HAP-1 (cell line): ENCODE results near the gene TIMP2.

Source experiments
- DNase-seq, 2 experiments: peaks; one replicate each; pipeline ENCODE4 v3.0.0-alpha.2; 2016 to 2020; ENCODE audit warnings: low spot score in 2 of 2
- H3K27me3 ChIP-seq: fragments of 250-450 bp; sonication (Bioruptor Pico); 2 replicates; pipeline ENCODE4 v1.5.1; 2020; ENCODE audit warnings: low read depth, mild to moderate bottlenecking, moderate library complexity
- H3K36me3 ChIP-seq: fragments of 250-450 bp; sonication (Bioruptor Pico); replicated peaks from 2 replicates; pipeline ENCODE4 v1.5.1; 2020; ENCODE audit warnings: mild to moderate bottlenecking
- H3K4me1 ChIP-seq: fragments of 250-450 bp; sonication (Bioruptor Pico); 2 replicates; pipeline ENCODE4 v1.5.1; 2020; ENCODE audit warnings: mild to moderate bottlenecking
- H3K4me3 ChIP-seq: fragments of 250-450 bp; sonication (Bioruptor Pico); 2 replicates; pipeline ENCODE4 v1.5.1; 2020; ENCODE audit warnings: mild to moderate bottlenecking, moderate library complexity
- H3K9me3 ChIP-seq: fragments of 250-450 bp; sonication (Bioruptor Pico); 2 replicates; pipeline ENCODE4 v1.5.1; 2020; ENCODE audit warnings: mild to moderate bottlenecking, moderate library complexity
- in situ Hi-C: fragments of 300-500 bp; cut with MboI; formaldehyde crosslinking; loops from 3 replicates; pipeline ENCODE4 v1.14.3; 2020; ENCODE audit warnings: low sequenced_read_pairs, inconsistent platforms, mixed read lengths

Gene TIMP2

DNA sequence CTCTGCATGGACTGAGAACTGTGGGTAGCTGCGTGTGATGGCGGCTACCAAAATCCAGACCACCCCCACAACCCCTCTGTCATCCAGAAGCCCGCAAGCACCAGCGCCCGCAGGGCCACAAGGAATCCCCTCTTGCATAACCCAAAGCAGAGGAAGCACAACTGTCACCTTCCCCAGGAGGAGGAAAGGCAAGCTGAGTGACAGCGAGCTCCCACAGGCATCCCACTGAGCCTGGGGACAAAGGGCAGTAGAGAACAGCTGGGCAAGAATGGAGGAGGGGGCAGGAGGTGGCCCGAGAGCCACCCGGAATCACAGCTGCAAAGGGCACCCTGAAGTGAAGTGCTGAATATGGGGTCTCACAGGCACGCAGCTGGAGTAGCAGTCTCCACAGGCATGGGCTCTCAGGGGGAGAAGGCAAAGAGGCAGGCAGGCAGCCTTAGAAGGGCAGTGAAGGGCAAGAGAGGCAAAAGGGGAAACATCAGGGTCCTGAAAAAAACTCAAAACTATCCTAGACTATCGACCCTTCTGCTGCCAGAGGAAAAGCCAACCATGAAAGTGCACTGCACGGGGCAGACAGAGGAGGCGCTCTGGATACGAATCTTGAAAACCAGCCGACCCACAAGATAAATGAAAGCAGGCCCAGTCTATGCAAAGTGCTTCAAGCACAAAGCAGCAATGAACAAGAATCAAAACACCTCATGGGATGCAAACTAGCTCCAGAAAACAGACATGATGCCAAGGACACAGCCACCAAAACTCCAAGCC lies 101.7 kb downstream of the TIMP2 start:
- no peak for DNase-seq
- in situ Hi-C loops, result no loop called here
- Histone ChIP-seq H3K27me3 (no peaks in the 10 kb centered on the region), H3K4me3 (no peak overlapping the region), H3K36me3 (peaks cover 93% of the 10 kb centered on the region), H3K4me1 (no peaks in the 10 kb centered on the region), H3K9me3 (no peaks in the 10 kb centered on the region)

GRCh38 chr17:78822552-78822951 lies 102.6 kb downstream of the TIMP2 start:
- no peak for DNase-seq
- Histone ChIP-seq H3K36me3 (peaks cover 93% of the 10 kb centered on the region), H3K27me3 (no peaks in the 10 kb centered on the region), H3K4me1 (no peaks in the 10 kb centered on the region), H3K4me3 (no peak overlapping the region), H3K9me3 (no peaks in the 10 kb centered on the region)
- in situ Hi-C loops, result no loop called here

DNA sequence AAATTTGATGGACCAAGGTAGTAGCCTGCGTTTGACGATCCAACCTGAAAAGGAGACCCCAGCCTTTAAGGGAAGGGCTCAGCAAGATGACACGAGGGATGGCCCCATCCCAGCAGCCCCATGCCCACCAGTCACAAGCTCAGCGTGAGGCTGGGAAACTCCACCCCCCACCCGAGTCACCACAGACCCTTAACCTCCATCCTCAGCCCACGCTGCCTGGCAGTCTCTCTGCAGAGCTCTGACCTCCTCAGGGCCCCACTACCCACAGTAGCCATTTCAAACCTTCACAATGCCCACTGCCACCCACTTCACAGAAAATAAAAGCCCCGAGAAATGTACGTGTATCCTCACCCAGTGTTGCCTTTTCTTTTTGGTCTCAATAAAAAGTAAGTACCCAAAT lies 103.2 kb downstream of the TIMP2 start:
- DNase-seq, result no peak
- H3K4me1 ChIP-seq, result no peaks in the 10 kb centered on the region
- no peaks in the 10 kb centered on the region for H3K27me3 ChIP-seq
- H3K4me3 ChIP-seq, result no peak overlapping the region
- peaks cover 95% of the 10 kb centered on the region for H3K36me3 ChIP-seq
- in situ Hi-C loops, result no loop called here
- H3K9me3 ChIP-seq, result no peaks in the 10 kb centered on the region

DNA sequence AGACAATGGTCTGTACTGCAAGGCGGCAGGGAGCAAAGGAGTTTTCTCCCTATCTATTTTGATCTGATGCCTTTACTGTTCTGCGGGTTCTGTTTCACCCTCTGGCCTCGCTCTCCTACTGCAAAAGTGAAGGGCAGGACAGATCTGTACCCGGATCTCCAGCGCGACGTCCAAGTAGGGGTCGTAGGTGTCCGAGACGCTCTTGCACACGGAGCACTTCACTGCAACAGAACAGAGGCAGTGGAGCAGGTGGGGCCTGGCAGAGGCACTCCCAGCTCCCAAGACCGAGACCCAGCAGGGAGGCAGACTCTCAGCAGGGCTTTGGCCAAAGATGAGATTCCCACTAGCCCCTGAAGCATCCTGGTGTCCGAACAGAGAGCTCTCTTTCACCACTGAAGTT lies 104.3 kb downstream of the TIMP2 start:
- H3K27me3 ChIP-seq, result no peaks in the 10 kb centered on the region
- no peak overlapping the region for H3K4me3 ChIP-seq
- H3K4me1 ChIP-seq, result no peaks in the 10 kb centered on the region
- no peaks in the 10 kb centered on the region for H3K9me3 ChIP-seq
- DNase-seq, result no peak
- in situ Hi-C loops, result no loop called here
- peaks cover 93% of the 10 kb centered on the region for H3K36me3 ChIP-seq

DNA sequence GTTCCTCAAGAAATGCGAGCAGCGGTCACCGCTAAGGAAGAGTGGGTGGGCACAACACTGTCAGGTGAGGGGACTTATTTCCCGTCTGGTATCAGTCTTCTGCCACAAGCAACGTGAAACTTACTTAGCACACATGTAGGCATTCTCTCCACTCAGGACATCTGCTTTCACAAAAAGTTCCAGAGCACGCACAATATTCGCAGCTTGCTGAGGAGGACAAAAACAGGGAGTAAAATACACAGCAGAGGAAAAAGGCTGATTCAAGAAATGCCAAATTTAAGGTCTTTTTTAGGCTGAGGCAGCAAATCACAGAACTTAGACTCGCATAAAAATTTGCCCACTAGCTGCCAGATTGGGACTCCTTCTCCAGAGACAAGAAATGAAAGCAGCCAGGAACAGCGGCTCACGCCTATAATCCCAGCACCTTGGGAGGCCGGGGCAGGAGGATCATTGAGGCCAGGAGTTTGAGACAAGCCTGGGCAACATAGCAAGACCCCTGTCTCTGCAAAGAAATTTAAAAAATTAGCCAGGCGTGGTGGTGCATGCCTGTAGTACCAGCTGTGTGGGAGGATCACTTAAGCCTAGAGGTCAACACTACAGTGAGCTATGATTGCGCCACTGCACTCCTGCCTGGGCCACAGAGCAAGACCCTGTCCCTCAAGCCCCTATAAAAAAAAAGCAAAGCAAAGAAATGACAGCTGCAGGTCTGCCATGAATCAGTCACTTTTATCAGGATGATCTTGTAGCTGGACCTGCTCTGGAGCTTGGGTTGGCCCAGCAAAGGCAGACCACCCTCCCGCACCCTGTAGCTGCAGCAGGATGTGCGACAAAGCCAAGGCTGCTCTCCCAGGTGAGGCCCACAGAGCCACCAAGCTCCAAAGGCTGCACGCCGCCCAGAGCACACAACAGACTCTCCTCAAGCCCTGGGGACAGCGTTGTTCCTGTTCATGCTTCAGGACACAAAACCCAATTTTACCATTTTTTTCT lies 105.1 kb downstream of the TIMP2 start:
- H3K27me3 ChIP-seq, result no peaks in the 10 kb centered on the region
- H3K4me3 ChIP-seq, result no peak overlapping the region
- in situ Hi-C loops, result no loop called here
- no peaks in the 10 kb centered on the region for H3K9me3 ChIP-seq
- no peak for DNase-seq
- H3K36me3 ChIP-seq, result peaks cover 93% of the 10 kb centered on the region
- H3K4me1 ChIP-seq, result no peaks in the 10 kb centered on the region

GRCh38 chr17:78819402-78819801 lies 105.8 kb downstream of the TIMP2 start:
- in situ Hi-C loops, result no loop called here
- H3K4me1 ChIP-seq, result no peaks in the 10 kb centered on the region
- no peak for DNase-seq
- no peaks in the 10 kb centered on the region for H3K9me3 ChIP-seq
- H3K4me3 ChIP-seq, result no peak overlapping the region
- no peaks in the 10 kb centered on the region for H3K27me3 ChIP-seq
- H3K36me3 ChIP-seq, result peaks cover 93% of the 10 kb centered on the region

DNA sequence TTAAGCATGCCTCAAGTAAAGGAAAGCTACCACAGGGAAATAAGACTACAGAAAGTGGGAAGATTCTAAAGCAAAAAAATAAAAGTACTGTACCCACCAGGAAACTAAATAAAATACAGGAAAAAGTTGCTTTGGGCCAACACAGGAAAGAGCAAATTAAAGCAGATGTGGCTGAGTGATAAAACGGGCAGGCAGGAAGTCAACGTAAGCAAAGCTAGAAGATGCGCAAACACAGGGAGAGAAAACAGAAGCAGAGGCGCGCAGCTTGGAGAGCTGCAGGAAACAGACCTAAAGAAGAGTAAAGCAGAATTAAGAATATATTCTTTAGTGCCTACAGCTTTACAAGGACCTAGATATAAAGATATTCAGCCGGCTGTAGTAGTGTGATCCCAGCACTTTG lies 106.3 kb downstream of the TIMP2 start:
- in situ Hi-C loops, result no loop called here

DNA sequence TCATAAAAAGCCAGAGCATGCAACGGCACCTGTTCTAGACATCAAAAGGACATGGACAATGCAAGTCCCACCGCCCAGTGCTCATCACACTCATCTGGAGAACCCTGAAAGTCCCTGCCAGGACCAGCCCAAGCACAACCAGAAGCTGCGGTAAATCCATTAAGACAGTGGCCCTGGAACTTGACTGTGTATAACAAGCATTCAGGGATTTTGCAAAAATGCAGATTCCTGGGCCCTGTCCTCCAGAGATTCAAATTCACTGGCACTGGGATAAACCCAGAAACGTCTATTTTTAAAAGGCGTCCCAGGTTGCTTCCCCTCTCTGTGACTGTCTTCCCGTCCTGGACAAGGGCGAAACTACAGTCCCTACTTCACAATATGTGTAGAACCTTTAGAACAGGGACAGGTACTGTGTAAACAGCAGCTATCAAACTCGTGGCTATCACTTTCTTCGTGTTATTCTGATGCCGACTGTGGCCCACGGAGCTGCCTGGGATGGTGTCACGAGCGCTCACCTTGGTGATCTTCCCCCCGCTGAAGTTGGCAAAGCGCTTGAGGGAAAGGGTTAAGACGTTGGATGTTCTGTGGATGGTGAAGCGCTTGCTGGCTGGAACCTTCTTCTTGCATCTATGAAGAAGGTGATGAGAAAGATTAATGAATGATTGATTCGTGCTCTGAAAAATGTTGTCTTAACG lies 106.9 kb downstream of the TIMP2 start:
- no peak overlapping the region for H3K4me3 ChIP-seq
- H3K4me1 ChIP-seq, result no peaks in the 10 kb centered on the region
- H3K9me3 ChIP-seq, result no peaks in the 10 kb centered on the region
- in situ Hi-C loops, result no loop called here
- no peaks in the 10 kb centered on the region for H3K27me3 ChIP-seq
- no peak for DNase-seq
- H3K36me3 ChIP-seq, result peaks cover 93% of the 10 kb centered on the region

More for the DNA sequence above, 106.3 kb downstream of the TIMP2 start:
- peaks cover 93% of the 10 kb centered on the region for H3K36me3 ChIP-seq
- no peaks in the 10 kb centered on the region for H3K9me3 ChIP-seq
- H3K27me3 ChIP-seq, result no peaks in the 10 kb centered on the region
- DNase-seq, result no peak
- H3K4me3 ChIP-seq, result no peak overlapping the region
- no peaks in the 10 kb centered on the region for H3K4me1 ChIP-seq

- no peak overlapping the region for H3K4me3 ChIP-seq
- H3K27me3 ChIP-seq, result no peaks in the 10 kb centered on the region
- H3K4me1 ChIP-seq, result no peaks in the 10 kb centered on the region
- no peaks in the 10 kb centered on the region for H3K9me3 ChIP-seq
- in situ Hi-C loops, result no loop called here
- peaks cover 93% of the 10 kb centered on the region for H3K36me3 ChIP-seq
- no peak for DNase-seq
Observed at GRCh38 chr17:78817123-78817522, 108.1 kb downstream of the TIMP2 start.

DNA sequence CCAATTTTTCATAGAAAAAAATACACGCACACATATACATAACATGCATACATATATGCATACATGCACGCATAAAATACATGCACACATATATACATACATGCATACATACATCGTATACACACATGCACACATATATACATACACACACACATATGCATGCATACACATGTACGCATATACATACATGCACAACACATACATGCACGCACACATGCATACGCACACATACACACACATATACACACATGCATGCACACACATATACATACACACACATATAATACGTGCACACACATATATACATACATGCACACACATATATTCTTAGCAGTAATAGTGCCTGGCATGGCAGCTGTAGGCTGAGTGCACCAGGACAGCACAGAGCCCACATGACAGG lies 109.5 kb downstream of the TIMP2 start:
- no peak for DNase-seq
- Histone ChIP-seq H3K4me1 (no peaks in the 10 kb centered on the region), H3K36me3 (peaks cover 96% of the 10 kb centered on the region), H3K9me3 (no peaks in the 10 kb centered on the region), H3K27me3 (no peaks in the 10 kb centered on the region), H3K4me3 (no peak overlapping the region)
- in situ Hi-C loops, result no loop called here

DNA sequence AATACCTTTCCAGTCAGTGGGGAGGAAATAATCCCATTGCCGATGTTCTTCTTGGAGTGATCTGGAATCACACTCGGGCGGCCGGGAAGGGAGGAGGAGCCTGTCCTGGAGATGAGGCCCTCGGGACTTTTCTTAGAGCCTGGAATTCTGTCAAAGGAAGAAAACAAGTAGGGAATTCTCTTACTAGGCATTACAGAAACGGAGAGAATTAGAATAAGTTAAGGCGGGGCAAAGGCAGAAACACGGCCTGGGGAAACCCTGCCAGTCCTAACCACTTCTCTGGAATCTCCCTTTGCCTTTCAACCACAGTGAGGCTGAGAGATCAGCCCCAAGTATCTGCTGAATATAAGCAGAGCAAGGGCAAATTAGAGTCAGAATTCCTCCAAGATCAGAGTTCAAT lies 112.3 kb downstream of the TIMP2 start:
- peaks cover 94% of the 10 kb centered on the region for H3K36me3 ChIP-seq
- in situ Hi-C loops, result no loop called here

GRCh38 chr17:78808163-78808562 lies 117.0 kb downstream of the TIMP2 start:
- Histone ChIP-seq H3K4me3 (no peak overlapping the region), H3K36me3 (peaks cover 85% of the 10 kb centered on the region), H3K4me1 (peaks cover 4% of the 10 kb centered on the region), H3K27me3 (no peaks in the 10 kb centered on the region), H3K9me3 (no peaks in the 10 kb centered on the region)
- DNase-seq, result no peak
- in situ Hi-C loops, result no loop called here

More for the DNA sequence above, 112.3 kb downstream of the TIMP2 start:
- Histone ChIP-seq H3K4me1 (peaks cover 4% of the 10 kb centered on the region), H3K9me3 (no peaks in the 10 kb centered on the region), H3K4me3 (no peak overlapping the region), H3K27me3 (no peaks in the 10 kb centered on the region)
- no peak for DNase-seq

- Histone ChIP-seq H3K4me1 (peaks cover 4% of the 10 kb centered on the region), H3K9me3 (no peaks in the 10 kb centered on the region), H3K27me3 (no peaks in the 10 kb centered on the region), H3K36me3 (peaks cover 78% of the 10 kb centered on the region), H3K4me3 (no peak overlapping the region)
- DNase-seq, result no peak
- in situ Hi-C loops, result no loop called here
Observed at GRCh38 chr17:78806451-78806850, 118.7 kb downstream of the TIMP2 start.
